SW480 (cell line): Measurements from ENCODE around the gene RIT1.
A peak's percentile ranks its signal among the peaks of the same experiment; 100 is the strongest.

Experiments
- DNase-seq: peaks from one replicate; pipeline ENCODE4 v3.0.0-alpha.2; 2016; ENCODE audit warnings: low spot score

RIT1 gene

DNA sequence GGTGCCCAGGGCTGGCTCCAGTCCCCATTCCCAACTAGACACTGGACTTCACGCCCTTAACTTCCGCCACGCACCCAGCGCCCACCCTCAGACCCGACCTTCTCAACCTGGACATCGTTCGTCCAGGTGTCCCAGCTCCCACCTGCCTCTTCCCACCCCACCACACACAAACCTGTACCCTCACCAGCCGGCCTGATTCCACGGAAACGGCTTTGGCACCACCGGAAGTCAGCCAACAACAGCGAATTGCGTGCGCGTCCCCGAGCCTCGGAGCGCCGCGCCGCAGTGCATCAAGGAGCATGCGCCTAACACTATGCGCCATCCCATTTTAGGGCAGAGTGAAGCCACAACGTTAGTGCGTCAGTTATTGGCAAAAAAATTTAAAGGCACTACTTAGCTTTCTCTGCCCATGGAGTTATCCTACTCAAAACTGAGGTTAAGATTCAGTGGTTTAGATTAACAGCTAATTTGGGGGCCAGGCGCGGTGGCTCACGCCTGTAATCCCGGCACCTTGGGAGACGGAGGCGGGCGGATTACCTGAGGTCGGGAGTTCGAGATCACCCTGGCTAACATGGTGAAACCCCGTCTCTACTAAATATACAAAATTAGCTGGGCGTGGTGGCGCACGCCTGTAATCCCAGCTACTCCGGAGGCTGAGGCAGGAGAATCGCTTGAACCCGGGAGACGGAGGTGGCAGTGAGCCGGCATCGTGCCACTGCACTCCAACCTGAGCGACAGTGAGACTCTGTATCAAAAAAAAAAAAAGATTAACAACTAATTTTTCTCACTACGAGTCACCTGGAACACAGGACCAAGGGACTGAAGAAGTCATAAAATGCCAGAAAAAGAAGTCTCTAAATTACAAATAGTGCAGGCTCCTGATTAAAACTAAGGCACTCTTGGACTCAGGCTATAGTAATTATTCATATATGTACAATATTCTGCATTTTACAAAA is 53.9 kb downstream of the RIT1 start, which contains the start of gene GON4L:
Gene GON4L, minus strand, starts transcription at position 240 of the 956 bp plus-strand sequence. CDS start 3,434 bp downstream, outside the sequence.
- DNase-seq, result peak; percentile 88

DNA sequence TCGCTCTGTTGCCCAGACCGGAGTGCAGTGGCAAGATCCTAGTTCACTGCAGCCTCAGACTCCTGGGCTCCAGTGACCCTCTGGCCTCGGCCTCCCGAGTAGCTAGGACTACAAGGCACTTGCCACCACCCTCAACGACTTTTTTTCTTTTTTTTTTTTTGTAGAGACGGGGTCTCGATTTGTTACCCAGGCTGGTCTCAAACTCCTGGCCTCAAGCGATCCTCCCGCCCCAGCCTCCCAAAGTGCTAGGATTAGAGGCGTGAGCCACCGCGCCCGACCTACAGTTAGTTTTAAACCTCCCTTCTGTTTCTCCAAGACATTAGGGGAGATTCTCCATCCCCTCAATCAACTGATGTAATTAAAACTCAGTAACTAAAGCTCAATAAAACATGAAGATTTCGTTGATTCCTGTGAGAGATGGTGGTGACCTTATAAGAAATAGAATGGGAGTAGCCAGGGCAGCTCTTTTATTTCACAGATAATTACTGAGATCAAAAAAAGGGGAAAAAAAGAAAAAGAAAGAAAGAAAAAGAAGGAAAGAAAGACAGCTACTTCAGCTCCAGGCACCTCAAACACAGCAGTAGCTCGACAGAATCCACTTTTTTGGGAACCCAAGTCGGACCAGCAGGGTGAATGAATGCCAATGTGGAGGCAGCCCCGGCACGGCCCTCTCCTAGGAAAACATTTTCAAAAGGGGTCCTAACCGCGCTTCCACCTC is 54.7 kb downstream of the RIT1 start:
- DNase-seq, result no peak

DNA sequence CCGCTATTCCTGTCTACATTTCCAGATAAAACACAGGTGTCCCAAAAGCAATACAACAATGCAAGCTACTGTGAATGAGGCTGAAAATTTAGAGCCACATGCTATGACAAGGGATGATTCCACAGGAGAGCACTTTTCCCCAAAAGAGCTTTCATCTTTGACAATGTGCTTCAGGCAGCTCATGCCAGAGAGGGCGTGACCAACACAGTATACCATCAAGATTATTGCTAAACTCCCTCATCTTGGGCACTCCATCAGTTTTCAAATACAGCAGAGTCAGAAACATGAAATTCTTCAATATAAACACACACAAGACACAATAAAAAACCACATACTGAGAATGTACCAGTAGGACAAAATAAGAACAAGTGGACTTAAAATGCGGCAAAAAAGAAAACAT is 60.8 kb downstream of the RIT1 start:
- no peak for DNase-seq

DNA sequence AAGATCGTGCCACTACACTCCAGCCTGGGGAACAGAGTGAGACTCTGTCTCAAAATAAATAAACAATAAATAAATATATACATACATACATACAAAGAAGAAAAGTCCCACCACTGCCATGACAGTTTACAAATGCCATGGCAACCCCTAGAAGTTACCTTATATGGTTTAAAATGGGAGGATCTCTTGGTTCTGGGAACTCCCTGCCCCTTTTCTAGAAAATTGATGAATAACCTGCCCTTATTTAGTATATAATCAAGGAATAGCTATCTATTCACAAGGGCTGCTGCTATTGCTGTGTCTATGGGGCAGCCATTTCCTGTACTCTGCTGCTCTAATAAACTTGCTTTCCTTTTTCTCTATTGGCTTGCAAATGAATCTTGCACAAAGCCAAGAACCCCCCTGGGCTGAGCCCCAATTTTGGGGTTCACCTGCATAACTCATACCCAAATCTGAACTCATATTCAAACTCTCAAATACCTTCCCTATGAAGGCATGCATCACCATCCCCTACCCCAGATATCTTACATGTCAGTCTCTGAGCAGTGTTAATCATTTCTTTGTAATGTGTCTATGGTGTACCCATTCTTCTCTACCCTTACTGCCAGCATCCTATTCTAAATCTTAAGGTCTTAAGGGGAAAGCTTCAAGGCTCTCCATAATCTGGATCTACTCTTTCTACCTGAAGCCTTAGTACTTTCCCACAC is 63.2 kb downstream of the RIT1 start:
- no peak for DNase-seq
